GM20431 (cell line): ENCODE results near the gene RPS29.
"Not testable (repeated sequence)": the region's sequence is repeated elsewhere in the genome, so short reads cannot be mapped to it uniquely, and the experiment has no call there.

Experiments
- in situ Hi-C: fragments of 300-500 bp; cut with MseI, MboI; formaldehyde crosslinking; loops from one replicate; pipeline ENCODE4 v1.15.0; 2020; ENCODE audit warnings: low sequenced_read_pairs; ENCODE audit not compliant: unreplicated experiment

RPS29 gene

GRCh38 chr14:49598485-49599300 lies 12.5 kb upstream of the RPS29 start, which contains the start of gene LRR1:
Gene LRR1, plus strand, starts transcription at chr14:49598940. Its CDS starts 81 bp downstream, at chr14:49599021.
- in situ Hi-C loops = no loop called here

- in situ Hi-C loops = no loop called here
Measured at GRCh38 chr14:49598189-49598484, 12.0 kb upstream of the RPS29 start.

GRCh38 chr14:49594347-49595091 lies 8.3 kb upstream of the RPS29 start:
- in situ Hi-C loops = no loop called here

- in situ Hi-C loops = no loop called here
Measured at GRCh38 chr14:49593016-49593415, 6.8 kb upstream of the RPS29 start.

GRCh38 chr14:49589387-49589786 lies 3.2 kb upstream of the RPS29 start:
- in situ Hi-C loops = no loop called here

GRCh38 chr14:49586673-49587460 lies 687 bp upstream of the RPS29 start:
- in situ Hi-C loops = no loop called here

- in situ Hi-C loops = not testable (repeated sequence)
Measured at GRCh38 chr14:49584981-49585640, 1.1 kb downstream of the RPS29 start.

GRCh38 chr14:49584058-49584457 lies 2.1 kb downstream of the RPS29 start:
- in situ Hi-C loops = no loop called here

- in situ Hi-C loops = no loop called here
Measured at GRCh38 chr14:49583629-49584028, 2.6 kb downstream of the RPS29 start.

GRCh38 chr14:49582113-49582977 lies 3.8 kb downstream of the RPS29 start:
- in situ Hi-C loops = no loop called here

- in situ Hi-C loops = no loop called here
Measured at GRCh38 chr14:49581209-49582112, 4.7 kb downstream of the RPS29 start.

- in situ Hi-C loops = no loop called here
Measured at GRCh38 chr14:49579841-49580240, 6.3 kb downstream of the RPS29 start.

GRCh38 chr14:49578141-49578540 lies 8.0 kb downstream of the RPS29 start:
- in situ Hi-C loops = no loop called here

GRCh38 chr14:49574038-49574437 lies 12.1 kb downstream of the RPS29 start:
- in situ Hi-C loops = no loop called here

- in situ Hi-C loops = no loop called here
Measured at GRCh38 chr14:49569281-49569680, 16.9 kb downstream of the RPS29 start.

GRCh38 chr14:49566714-49567113 lies 19.5 kb downstream of the RPS29 start:
- in situ Hi-C loops = no loop called here

- in situ Hi-C loops = no loop called here
Measured at GRCh38 chr14:49559979-49560768, 26.0 kb downstream of the RPS29 start.

- in situ Hi-C loops = no loop called here
Measured at GRCh38 chr14:49553892-49554291, 32.3 kb downstream of the RPS29 start.
